Activated T-helper 1 cell treated with Interleukin-2 at 50 U/mL for 16 hours (primary cell): ENCODE measurements around the gene GPX6.
"Not testable (repeated sequence)": the region's sequence is repeated elsewhere in the genome, so short reads cannot be mapped to it uniquely, and the experiment has no call there.

Experiments
- DNase-seq: peaks from one replicate; pipeline ENCODE4 v3.0.0-alpha.2; 2020; ENCODE audit warnings: low read depth

Gene GPX6

DNA sequence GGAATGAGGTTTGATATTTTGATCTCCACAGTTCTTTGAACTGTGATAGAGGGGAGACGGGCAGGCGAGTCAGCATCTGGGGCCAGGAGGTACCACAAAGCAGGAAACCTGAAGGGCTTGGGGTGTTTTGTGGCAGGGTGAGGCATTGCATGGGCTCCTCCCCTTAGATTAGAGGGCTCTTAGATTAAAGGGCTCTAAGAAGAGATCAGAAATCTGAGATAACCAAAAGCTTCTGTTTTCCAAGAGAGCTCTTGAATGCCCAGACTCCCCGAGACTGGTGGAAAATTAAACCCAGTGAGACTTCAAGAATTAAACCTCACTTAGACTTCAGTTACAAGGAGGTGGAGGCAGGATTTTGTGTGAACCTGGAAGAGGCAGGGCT lies 7.6 kb upstream of the GPX6 start:
- DNase-seq = peak; percentile 10

DNA sequence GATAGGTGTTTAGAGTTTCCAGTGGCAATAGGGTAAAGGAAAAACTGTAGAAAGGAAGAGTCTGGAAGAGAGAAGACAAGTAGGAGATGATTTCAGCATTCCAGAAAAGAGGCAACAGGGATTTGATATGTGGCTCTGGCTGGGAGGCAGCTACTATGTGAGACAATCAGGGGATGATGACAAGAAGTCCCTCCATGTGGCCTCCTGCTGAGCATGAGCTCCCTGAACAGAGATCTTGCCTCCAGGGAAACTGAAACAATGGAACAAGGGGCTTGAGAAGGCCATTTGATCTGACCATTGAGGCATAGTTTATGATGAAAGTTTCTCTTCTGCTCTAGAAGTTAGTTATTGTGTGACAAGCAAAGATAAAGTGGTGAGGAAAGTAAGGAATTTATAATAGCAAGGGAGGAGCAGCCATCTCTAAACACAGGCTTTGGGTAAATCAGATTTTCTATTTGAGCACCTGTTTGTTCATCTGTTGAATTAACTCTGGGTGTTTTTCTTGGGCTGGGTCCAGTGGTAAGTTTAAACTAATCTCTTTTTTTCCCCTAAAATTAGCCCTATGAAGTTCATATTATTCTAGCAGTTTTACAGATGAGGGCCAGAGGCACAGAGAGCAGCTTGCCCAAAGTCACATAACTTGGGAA lies 7.1 kb upstream of the GPX6 start:
- no peak for DNase-seq

GRCh38 chr6:28517964-28518363 lies 2.4 kb upstream of the GPX6 start:
- DNase-seq = no peak

DNA sequence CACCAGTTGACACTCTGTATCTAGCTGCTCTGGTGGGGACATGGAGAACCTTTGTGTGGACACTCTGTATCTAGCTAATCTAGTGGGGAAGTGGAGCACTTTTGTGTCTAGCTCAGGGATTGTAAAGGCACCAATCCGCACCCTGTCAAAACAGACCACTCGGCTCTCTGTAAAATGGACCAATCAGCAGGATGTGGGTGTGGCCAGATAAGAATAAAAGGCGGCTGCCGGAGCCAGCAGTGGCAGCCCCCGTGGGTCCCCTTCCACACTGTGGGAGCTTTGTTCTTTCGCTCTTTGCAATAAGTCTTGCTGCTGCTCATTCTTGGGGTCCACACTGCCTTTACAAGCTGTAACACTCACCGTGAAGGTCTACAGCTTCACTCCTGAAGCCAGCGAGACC lies 3.2 kb downstream of the GPX6 start:
- DNase-seq = not testable (repeated sequence)

DNA sequence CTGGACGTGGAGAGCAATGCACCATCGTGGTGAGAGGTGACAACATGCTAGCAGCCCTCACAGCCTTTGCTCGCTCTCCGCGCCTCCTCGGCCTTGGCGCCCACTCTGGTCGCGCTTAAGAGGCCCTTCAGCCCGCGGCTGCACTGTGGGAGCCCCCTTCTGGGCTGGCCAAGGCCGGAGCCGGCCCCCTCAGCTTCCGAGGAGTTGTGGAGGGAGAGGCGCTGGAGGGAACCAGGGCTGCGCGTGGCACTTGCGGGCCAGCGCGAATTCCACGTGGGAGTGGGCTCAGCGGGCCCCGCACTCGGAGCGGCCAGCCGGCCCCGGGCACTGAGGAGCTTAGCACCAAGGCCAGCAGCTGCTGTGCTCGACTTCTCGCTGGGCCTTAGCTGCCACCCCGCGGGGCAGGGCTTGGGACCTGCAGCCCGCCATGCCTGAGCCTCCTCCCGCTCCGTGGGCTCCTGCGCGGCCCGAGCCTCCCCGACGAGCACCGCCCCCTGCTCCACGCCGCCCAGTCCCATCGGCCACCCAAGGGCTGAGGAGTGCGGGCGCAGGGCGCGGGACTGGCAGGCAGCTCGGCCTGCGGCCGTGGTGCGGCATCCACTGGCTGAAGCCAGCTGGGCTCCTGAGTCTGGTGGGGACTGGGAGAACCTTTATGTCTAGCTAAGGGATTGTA lies 3.8 kb downstream of the GPX6 start:
- no peak for DNase-seq

- DNase-seq = no peak
Observed at GRCh38 chr6:28506807-28507475, 8.7 kb downstream of the GPX6 start.

DNA sequence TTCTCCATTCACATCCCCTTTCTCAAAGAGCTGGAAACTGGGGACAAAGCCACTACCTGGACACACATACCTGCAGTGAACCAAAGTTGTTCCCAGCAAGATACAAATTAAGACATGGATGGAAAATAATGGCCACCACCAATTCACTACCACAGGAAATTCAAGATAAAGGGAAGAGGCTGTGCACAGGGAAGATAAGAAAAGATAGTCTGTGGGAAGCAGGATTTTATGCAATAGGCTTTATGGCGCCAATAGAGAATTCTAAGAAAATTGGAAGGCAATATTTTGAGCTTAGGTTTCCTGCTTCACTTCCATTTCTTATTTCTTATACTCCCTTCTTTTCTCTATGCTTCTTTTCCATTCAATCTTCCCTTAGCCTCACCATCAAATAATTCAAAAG lies 9.9 kb downstream of the GPX6 start:
- no peak for DNase-seq

- DNase-seq = not testable (repeated sequence)
Observed at GRCh38 chr6:28502709-28503305, 12.8 kb downstream of the GPX6 start.

GRCh38 chr6:28502136-28502535 lies 13.5 kb downstream of the GPX6 start:
- DNase-seq = not testable (repeated sequence)

DNA sequence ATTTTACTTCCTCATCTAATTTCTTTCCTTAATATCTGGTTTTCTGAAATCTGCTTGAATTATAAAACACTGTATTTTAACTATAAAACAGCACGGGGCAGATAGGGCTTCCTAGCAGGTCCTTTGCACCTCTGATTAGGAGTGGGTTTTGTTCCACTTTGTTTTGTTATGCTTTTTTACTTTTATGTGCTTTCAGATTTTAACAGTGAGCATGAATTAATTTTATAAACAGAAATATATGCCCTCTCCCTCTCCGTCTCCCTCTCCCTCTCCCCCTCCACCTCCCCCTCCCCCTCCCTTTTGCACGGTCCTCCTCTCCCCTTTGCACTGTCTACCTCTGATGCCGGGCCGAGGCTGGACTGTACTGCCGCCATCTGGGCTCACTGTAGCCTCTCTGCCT lies 14.3 kb downstream of the GPX6 start:
- DNase-seq = no peak

DNA sequence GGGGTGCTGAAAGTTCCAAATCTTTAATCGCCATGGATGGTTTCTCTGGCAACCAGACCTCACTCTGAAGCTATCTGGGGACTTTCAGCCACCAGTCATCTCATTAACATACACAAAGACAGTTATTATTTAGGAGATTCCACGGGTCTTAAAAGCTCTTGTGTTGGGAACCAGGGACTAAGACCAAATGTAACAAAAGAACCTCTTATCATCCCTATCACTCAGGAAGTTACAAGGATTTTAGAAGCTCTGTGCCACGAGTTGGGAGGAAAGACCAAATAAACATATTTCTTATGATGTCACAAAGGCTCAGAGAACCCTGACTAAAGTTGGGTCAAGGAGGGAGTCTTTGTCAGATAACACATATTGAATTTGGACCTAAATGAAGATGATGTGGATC lies 17.7 kb downstream of the GPX6 start:
- DNase-seq = no peak

DNA sequence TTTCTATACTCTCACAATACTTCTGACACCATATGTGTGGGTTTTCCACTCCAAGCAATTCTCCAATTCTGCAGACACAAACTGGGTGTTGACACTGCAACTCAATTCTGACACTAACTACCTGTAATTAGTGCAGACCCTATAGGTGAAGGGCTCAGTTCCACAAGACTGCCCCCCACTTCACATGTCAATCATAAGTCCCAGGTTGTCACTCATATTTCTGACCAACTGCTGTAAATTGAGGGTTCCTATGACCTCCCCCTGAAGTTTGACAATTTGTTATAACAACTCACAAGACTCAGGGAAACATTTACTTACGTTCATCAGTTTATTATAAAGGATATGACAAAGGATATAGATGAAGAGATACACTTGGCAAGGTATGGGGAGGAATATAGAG lies 18.3 kb downstream of the GPX6 start:
- no peak for DNase-seq

DNA sequence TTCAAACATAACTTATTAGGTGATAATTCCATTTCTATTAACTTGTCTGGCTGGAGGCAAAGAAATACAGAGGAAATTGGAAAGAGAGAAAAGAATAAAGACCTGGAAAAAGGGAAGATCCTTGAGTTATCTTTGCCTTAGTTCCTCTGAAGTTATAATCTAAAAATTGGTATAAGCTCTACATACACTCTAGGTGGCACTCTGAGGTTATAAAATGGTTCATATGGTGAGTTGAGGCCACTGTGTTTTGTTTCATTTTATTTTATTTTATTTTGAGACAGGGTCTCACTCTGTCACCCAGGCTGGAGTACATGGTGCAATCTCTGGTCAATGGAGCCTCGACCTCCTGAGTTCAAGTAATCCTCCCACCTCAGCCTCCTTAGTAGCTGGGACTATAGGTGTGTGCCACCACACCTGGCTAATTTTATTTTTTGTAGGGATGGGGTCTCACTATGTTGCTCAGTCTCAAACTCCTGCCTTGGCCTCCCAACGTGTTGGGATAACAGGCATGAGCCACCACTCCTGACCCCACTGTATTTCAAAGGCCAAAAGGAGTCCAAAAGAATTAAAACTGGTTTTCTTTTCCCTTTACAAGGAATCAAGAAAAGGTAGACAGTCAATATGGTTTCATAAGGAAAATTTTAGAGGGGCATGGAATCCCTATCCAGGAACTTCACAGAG lies 19.4 kb downstream of the GPX6 start:
- DNase-seq = no peak

- DNase-seq = no peak
Observed at GRCh38 chr6:28491984-28492317, 23.6 kb downstream of the GPX6 start.

DNA sequence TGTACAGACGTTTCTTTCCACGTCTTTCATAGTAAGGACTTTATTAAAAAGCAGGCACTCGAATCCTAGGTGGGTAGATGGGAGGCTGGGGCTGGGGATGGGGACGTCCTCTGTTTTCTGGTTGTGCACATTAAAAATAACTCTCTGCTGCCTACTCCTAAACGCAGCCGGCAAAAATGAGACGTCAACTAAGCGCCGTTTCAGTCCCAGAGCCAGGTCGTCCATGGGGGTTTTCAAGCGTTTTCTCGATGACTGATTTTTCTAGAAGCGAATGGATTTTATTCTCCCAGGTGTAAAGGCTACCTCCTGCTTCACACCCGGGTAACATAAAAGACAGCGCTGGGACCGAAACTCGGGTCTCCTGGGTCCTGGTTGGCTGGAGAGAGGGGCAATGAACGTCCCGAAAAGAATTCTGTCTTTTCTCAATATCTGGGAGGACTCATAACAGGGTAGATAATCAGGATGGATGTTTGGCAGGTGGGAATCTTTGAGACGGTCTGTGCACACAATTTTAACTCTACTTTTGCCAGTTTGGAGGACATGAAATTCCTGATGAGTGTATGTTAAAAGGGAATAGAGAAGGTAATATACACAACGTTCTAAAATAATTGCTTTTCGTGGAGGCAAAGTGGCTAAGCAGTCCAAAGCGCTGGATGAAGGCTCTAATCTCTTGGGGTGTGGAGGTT lies 25.2 kb downstream of the GPX6 start:
- no peak for DNase-seq

DNA sequence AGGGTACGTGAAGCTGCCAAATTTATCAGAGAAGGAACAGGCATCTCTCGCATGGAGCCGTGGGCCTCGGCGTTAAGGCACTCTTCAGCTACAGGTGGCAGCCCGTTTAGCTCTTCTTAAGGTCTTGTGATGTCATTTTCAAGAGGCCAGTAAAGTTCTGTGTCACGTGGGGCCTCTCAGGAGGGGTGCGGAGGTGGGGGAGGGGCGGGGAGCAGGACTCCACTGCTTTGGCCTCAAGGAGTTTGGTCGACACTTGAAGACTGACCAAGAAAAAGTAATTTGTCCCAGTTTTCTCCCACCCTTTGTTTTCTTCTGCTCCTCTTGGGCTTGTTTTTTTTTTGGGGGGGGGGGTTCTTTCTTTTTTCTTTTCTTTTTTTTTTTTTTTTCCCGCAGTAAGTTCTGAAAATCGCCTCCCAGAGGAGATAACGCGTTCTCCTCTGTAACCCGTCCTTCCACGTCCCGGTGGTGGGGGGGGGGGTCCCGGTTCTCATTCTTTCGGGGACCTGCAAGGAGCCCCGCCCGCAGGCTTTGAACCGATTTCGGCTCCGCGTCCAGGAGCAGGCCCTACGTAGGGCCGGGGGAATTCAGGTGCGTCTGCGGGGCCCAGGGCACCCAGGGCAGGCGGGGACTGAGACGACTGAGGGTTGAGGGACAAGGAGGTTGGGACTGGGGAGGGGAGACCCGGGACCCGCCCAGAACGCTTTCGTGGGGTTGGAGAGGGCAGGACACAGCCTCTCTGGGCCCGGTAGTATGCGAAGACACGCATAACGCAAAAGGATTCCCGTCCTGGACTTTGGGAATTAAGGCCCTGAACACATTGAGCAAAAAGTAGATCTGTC lies 26.0 kb downstream of the GPX6 start:
- no peak for DNase-seq

GRCh38 chr6:28488916-28489365 lies 26.7 kb downstream of the GPX6 start:
- DNase-seq = no peak

GRCh38 chr6:28486988-28487742 lies 28.4 kb downstream of the GPX6 start:
- DNase-seq = no peak

- no peak for DNase-seq
Observed at GRCh38 chr6:28486533-28486932, 29.1 kb downstream of the GPX6 start.

GRCh38 chr6:28485482-28485881 lies 30.1 kb downstream of the GPX6 start:
- DNase-seq = no peak
